ENCODE results near the gene SLC15A4. TPM values are rescaled to one million over a fixed set of nuclear protein-coding genes. Genes with fewer than 3 reads are reported as not detected.
"Not testable (repeated sequence)": the region's sequence is repeated elsewhere in the genome, so short reads cannot be mapped to it uniquely, and the experiment has no call there.

SLC15A4 gene
- polyA plus RNA-seq (ENCODE audit: insufficient read length in 3 of 3): 10 to 100 TPM; 27.5 to 30.9 (median 30.1) TPM

- DNase-seq (ENCODE audit: low read depth in 3 of 3, low spot score in 2 of 3): peak; percentile 68 to 91 (median 84)
Measured at GRCh38 chr12:128823916-128824839, at the start of gene SLC15A4. TSS of gene SLC15A4 (minus strand) at chr12:128823958. CDS start at chr12:128823943, 15 bp downstream.

GRCh38 chr12:128872303-128872702, 48.5 kb upstream of the SLC15A4 start:
- DNase-seq (ENCODE audit: low read depth in 3 of 3, low spot score in 2 of 3): no peak

GRCh38 chr12:128871516-128871892, 47.7 kb upstream of the SLC15A4 start:
- DNase-seq (ENCODE audit: low read depth in 3 of 3, low spot score in 2 of 3): no peak

- no peak for DNase-seq (ENCODE audit: low read depth in 3 of 3, low spot score in 2 of 3)
Measured at GRCh38 chr12:128867466-128867865, 43.7 kb upstream of the SLC15A4 start.

DNA sequence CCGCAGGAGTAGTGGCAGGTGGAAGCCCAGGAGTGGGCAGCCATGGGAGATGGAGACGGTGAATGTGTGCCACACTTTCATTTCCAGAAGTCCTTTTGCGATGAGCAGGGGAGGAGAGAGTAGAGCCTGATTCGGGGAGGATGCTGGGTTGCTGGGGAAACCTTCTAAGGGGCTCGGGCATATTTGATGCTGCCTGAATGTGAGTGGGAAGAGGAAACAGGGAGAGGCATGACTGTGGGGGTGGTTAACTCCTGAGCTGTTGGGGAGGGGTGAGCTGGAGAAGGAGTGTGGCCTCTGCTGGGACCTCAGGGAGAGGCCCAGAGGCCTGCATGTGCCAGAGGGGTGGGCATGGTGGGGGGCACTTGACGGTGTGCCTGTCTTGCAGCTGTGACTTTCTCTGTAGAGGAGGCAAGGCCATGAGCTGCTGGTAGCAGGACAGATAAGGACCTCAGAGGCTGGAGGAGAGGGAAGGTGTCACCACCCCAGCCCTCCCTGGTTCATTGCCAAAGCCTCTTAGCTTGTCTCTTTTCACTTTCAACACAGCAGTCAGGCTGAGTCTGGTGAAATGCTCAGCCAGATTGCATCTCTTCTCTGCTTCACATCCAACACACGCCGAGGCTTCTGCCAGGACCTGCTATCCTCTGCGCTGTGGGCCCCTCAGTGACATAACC, 40.9 kb upstream of the SLC15A4 start:
- DNase-seq (ENCODE audit: low read depth in 3 of 3, low spot score in 2 of 3): no peak

GRCh38 chr12:128863957-128864356, 40.2 kb upstream of the SLC15A4 start:
- no peak for DNase-seq (ENCODE audit: low read depth in 3 of 3, low spot score in 2 of 3)

DNA sequence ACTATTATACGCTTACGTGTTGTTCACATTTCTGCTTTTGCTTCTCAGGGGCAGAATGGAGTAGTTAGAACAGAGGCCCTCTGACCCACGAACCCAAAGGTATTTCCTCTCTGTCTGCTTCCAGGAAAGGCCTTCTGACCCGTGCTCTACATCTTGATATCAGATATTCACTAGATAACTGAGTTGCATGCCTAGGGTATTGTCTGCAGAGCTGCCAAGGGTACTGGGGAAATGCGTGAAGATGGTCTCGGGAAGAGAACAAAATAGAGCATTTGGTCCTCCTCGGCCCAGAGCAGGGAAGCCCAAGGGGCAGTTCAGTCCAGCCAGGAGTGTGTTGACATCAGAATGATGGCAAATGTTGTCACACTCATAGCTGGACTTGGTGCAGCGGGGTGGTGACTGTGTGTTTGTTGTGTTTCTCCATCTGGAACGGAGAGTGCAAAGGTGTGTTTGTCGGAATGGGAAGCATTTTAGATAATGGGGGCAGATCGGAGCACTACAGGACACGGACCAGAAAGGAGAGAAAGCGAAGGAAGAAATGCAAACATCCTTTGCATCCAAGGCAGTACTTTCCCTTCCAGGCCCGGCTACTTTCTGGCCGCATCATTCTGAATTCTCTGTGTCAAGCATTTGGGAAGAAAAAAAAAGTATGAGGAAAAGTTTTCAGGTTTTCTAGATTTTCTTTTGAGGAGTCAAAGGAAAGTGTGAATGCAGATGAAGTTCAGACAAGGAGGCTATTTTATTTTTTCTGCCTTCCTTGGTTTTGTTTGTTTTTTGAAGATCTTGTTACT, 37.7 kb upstream of the SLC15A4 start:
- no peak for DNase-seq (ENCODE audit: low read depth in 3 of 3, low spot score in 2 of 3)

DNA sequence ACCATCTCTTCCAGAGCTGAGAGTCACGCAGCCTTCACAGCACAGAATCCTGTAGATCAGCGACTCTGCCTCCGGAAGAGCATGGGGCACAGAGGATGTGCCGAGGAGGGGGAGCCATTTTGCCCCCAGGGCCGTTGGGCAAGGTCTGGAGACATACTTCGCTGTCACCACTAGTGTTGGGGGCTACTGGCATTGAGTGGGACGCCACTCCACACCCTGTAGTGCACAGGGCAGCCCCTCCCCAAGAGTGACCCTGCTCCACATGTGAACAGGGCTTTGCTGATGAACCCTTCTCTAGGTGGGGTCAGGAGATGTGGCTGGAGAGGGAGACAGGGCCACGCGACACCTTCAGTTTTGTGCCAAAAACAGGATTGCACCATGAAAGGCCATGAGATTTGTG, 35.6 kb upstream of the SLC15A4 start:
- DNase-seq (ENCODE audit: low read depth in 3 of 3, low spot score in 2 of 3): no peak

GRCh38 chr12:128857133-128857763, 33.5 kb upstream of the SLC15A4 start:
- no peak for DNase-seq (ENCODE audit: low read depth in 3 of 3, low spot score in 2 of 3)

- DNase-seq (ENCODE audit: low read depth in 3 of 3, low spot score in 2 of 3): no peak
Measured at GRCh38 chr12:128856791-128857078, 33.0 kb upstream of the SLC15A4 start.

- no peak for DNase-seq (ENCODE audit: low read depth in 3 of 3, low spot score in 2 of 3)
Measured at GRCh38 chr12:128856035-128856790, 32.5 kb upstream of the SLC15A4 start.

DNA sequence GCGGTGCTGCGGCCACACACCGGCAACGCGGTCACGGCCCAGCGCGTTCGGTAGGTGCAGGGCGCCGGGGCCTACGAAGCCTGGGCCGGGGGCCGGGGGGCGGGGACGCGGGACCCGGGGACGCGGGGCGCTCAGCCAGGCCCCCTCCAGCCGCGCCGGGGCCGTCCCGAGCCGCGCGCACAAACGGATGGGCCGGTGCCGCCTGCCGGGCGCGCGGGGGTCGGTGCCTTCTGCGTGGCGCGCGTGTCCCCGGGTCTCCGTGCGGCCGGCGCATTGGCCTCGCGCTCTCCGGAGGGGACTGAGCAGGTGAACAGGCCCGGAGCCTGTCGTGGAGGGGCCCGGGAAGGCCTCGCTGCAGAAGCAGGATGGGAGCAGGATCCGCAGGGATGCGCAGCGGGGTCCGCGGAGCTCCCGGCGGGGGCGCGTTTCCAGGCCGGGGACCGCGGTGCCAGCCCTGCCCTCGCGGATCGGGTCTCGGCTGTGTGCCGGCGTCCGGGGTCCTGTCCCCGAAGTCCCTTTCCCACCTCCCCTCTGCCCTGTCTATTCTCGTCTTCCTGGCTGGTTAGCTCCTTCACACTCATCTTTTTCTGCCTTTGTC, 29.9 kb upstream of the SLC15A4 start:
- no peak for DNase-seq (ENCODE audit: low read depth in 3 of 3, low spot score in 2 of 3)

- no peak for DNase-seq (ENCODE audit: low read depth in 3 of 3, low spot score in 2 of 3)
Measured at GRCh38 chr12:128852885-128853599, 29.3 kb upstream of the SLC15A4 start, which contains the start of gene GLT1D1. TSS of gene GLT1D1 (plus strand) at chr12:128853478. CDS start at chr12:128853582, 104 bp downstream.

GRCh38 chr12:128852026-128852698, 28.4 kb upstream of the SLC15A4 start:
- DNase-seq (ENCODE audit: low read depth in 3 of 3, low spot score in 2 of 3): no peak

DNA sequence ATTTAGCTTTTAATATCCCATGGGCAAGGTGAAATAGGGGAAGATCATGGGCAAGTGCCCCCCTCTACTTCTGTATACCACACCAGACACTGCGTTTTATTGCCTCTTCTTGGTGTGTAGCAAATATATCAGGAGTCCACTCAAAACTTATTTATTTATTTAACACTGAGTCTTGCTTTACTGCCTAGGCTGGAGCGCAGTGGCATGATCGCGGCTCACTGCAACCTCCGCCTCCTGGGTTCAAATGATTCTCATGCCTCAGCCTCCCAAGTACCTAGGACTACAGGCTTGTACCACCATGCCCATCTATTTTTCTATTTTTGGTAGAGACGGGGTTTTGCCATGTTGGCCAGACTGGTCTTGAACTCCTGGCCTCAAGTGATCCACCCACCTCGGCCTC, 27.7 kb upstream of the SLC15A4 start:
- DNase-seq (ENCODE audit: low read depth in 3 of 3, low spot score in 2 of 3): not testable (repeated sequence)

- DNase-seq (ENCODE audit: low read depth in 3 of 3, low spot score in 2 of 3): no peak
Measured at GRCh38 chr12:128850400-128850799, 26.6 kb upstream of the SLC15A4 start.

DNA sequence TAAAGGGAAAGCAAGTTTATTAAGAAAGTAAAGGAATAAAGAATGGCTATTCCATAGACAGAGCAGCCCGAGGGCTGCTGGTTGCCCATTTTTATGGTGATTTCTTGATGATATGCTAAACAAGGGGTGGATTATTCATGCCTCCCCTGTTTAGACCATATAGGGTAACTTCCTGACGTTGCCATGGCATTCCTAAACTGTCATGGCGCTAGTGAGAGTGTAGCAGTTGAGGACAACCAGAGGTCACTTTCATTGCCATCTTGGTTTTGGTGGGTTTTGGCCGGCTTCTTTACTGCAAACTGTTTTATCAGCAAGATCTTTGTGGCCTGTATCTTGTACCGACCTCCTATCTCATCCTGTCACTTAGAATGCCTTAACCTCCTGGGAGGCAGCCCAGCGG, 26.0 kb upstream of the SLC15A4 start:
- not testable (repeated sequence) for DNase-seq (ENCODE audit: low read depth in 3 of 3, low spot score in 2 of 3)

GRCh38 chr12:128848371-128848770, 24.6 kb upstream of the SLC15A4 start:
- DNase-seq (ENCODE audit: low read depth in 3 of 3, low spot score in 2 of 3): no peak
